Right lobe of liver (tissue), 6 donors: ENCODE measurements around the gene S100A16. TPM values are rescaled to one million over a fixed set of nuclear protein-coding genes. Genes with fewer than 3 reads are reported as not detected.
A peak's percentile ranks its signal among the peaks of the same experiment; 100 is the strongest.

Experiments
- ATAC-seq, 4 donors: fragments of 200-7000 bp; cut with Tn5 transposase; one replicate each; pipeline ENCODE4 v1.9.1; 2020; ENCODE audit warnings: mild to moderate bottlenecking in 4 of 4, moderate library complexity in 4 of 4
- DNase-seq, 3 donors: peaks; one replicate each; pipeline ENCODE4 v3.0.0-alpha.2; 2020
- H3K27ac ChIP-seq, 3 donors: fragments of 200-600 bp; one replicate each; pipeline ENCODE4 v1.8.0; 2022
- H3K27me3 ChIP-seq, 2 donors: fragments of 200-600 bp; one replicate each; pipeline ENCODE4 v1.8.0; 2022
- H3K36me3 ChIP-seq, 4 donors: fragments of 200-600 bp; sonication (generic) in 1 of 4; one replicate each; pipeline versions ENCODE4 v1.5.1 to v1.8.0; 2017 to 2022; ENCODE audit warnings: control low read depth in 1 of 4
- H3K4me1 ChIP-seq, 4 donors: fragments of 200-600 bp; sonication (generic) in 1 of 4; one replicate each; pipeline versions ENCODE4 v1.5.1 to v1.8.0; 2017 to 2022; ENCODE audit warnings: control low read depth in 1 of 4
- H3K4me3 ChIP-seq, 3 donors: fragments of 200-600 bp; one replicate each; pipeline ENCODE4 v1.8.0; 2022
- H3K9me3 ChIP-seq, 4 donors: fragments of 200-600 bp; sonication (generic) in 1 of 4; one replicate each; pipeline versions ENCODE4 v1.5.1 to v1.8.0; 2017 to 2022; ENCODE audit warnings: control low read depth in 1 of 4
- POLR2A ChIP-seq: fragments of 450-650 bp; IDR thresholded peaks from one replicate; pipeline ENCODE4 v1.6.1; 2017; ENCODE audit warnings: antibody characterized with exemption, mild to moderate bottlenecking
- WGBS: methylation state at CpG from one replicate; pipeline ENCODE4 v1.1.6; 2018; ENCODE audit warnings: low coverage, low lambda C conversion rate; ENCODE audit not compliant: insufficient coverage; ENCODE audit errors: missing lambda C conversion rate; 5-methylcytosine and 5-hydroxymethylcytosine counted together
- intact Hi-C, 2 donors: fragments of 100-400 bp; cut with DNase I; formaldehyde crosslinking; loops; one replicate each; pipeline versions ENCODE4 v1.11.2 to v1.14.1; 2022
- total RNA-seq, 6 experiments: library from RNA; depleted of rRNA in 2 of 6; stranded (reverse); fragments of >200 nt in 2 of 6; fragmentation: NEBNext Ultra II Directional in 3 of 6; extraction: Animal tissue kit (Norgen Biotek cat#: 25700) in 3 of 6; gene quantifications; one replicate each; pipeline versions ENCODE4 v1.1.0 to v1.2.4, GENCODE V29; 2016 to 2023
- TF ChIP-seq, protein P1 (sequence below), 4 donors: fragments of 200-600 bp in 3 of 4; fragments of 450-650 bp in 1 of 4; IDR thresholded peaks; one replicate each; pipeline versions ENCODE4 v1.5.1 to v1.8.0; 2016 to 2022; ENCODE audit warnings: antibody characterized with exemption in 4 of 4, mild to moderate bottlenecking in 2 of 4
- donor health status: DM: no; HTN: yes; CAD: no.
- donor health status: DM: no; HTN: no; CAD: no.
- donor health status: DM: no; HTN: no; CAD: no.
- donor health status: DM: no; HTN: yes; CAD: no.
- donor health status: DM: no; HTN: yes; CAD: no.

Gene S100A16
- total RNA-seq, 6 experiments from 2014 or later, result 55.9 to 151 (median 71.8) TPM

DNA sequence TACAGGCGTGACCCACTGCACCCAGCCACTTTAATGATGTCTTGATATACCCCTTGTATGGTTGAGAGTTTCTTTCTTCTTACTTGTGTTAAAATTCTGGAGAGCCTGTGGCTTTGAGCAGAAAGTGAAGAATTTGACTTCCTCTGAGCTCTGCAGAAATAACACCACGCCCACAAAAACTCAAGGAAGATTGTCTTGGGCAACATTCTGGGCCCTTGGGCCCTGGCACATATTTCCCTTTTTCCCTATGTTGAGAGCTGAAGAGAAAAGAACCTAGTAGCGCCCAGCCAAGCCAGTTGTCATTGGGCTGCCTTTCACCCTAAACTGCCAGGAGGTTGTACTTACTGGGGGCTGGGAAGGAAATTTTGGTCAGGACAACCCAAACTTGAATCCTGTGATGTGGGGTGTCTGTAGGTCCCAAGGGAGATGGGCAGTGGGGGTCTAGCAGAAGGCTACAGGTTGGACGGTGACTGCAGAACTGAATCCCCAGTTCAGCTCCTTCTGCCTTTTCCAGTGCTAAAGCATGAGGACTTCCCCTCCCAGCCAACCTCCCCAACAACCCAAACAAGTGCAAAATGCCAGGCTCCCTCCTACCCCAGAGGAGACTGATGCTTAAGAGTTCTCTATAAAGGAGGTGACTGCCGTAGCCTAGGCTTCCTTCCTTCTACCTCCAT is 33.9 kb upstream of the S100A16 start:
- intact Hi-C loops, result loop anchor here in 1 of 2 donors (10.0 kb wide), 1 partner anchor 72 kb away; no protein-coding TSS in a partner anchor
- no peak overlapping the region for H3K27ac ChIP-seq
- no peak for DNase-seq
- no peak overlapping the region for H3K4me3 ChIP-seq
- H3K36me3 ChIP-seq, result peaks cover 5 to 46% (median 33%) of the 10 kb centered on the region in 4 donors
- H3K9me3 ChIP-seq, result no peaks in the 10 kb centered on the region
- H3K4me1 ChIP-seq, result peaks cover 0 to 29% (median 15%) of the 10 kb centered on the region in 4 donors
- ATAC-seq, result peak in 1 of 4 donors; percentile 11
- WGBS, result 95% methylated on average over 3 of the region's 5 CpGs
- no peak for TF ChIP-seq POLR2A
- TF ChIP-seq, protein P1, sequence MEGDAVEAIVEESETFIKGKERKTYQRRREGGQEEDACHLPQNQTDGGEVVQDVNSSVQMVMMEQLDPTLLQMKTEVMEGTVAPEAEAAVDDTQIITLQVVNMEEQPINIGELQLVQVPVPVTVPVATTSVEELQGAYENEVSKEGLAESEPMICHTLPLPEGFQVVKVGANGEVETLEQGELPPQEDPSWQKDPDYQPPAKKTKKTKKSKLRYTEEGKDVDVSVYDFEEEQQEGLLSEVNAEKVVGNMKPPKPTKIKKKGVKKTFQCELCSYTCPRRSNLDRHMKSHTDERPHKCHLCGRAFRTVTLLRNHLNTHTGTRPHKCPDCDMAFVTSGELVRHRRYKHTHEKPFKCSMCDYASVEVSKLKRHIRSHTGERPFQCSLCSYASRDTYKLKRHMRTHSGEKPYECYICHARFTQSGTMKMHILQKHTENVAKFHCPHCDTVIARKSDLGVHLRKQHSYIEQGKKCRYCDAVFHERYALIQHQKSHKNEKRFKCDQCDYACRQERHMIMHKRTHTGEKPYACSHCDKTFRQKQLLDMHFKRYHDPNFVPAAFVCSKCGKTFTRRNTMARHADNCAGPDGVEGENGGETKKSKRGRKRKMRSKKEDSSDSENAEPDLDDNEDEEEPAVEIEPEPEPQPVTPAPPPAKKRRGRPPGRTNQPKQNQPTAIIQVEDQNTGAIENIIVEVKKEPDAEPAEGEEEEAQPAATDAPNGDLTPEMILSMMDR (IDR thresholded peaks at IDR 0.05), result no peak
- H3K27me3 ChIP-seq, result no peaks in the 10 kb centered on the region

DNA sequence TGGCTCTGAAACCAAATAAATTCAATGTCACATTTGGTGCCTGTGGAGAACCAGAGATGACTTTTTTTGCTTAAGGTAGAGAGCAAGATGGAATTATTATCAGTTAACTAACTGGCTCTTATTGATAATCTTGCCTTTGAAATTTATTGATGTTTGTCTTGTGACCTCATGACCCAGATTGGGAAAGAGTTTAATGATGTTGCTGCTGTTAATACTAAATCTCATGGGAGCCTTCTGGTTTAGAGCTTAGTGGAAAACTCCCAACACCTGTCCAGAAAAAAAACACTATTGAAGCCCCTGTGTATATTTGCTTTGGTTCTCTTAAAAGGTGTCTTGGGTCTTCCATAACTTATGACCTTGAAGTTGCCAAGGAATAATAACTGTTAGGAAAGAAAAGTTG is 30.9 kb upstream of the S100A16 start:
- peaks cover 0 to 16% (median 8%) of the 10 kb centered on the region in 4 donors for H3K4me1 ChIP-seq
- intact Hi-C loops, result loop anchor here in 1 of 2 donors (10.0 kb wide), 1 partner anchor 69 kb away; no protein-coding TSS in a partner anchor
- TF ChIP-seq, protein P1 (IDR thresholded peaks at IDR 0.05), result no peak
- no peak for TF ChIP-seq POLR2A
- peak overlapping the region in 1 of 3 donors; percentile 33 for H3K27ac ChIP-seq
- peaks cover 8 to 73% (median 57%) of the 10 kb centered on the region in 4 donors for H3K36me3 ChIP-seq
- DNase-seq (no peak), ATAC-seq (peak; percentile 46 to 76 (median 70))
- no peaks in the 10 kb centered on the region for H3K9me3 ChIP-seq
- H3K27me3 ChIP-seq, result no peaks in the 10 kb centered on the region
- no peak overlapping the region for H3K4me3 ChIP-seq

GRCh38 chr1:153643100-153643499 is 30.2 kb upstream of the S100A16 start:
- Histone ChIP-seq H3K27me3 (no peaks in the 10 kb centered on the region), H3K9me3 (no peaks in the 10 kb centered on the region), H3K36me3 (peaks cover 8 to 80% (median 61%) of the 10 kb centered on the region in 4 donors), H3K4me3 (no peak overlapping the region), H3K27ac (no peak overlapping the region), H3K4me1 (peaks cover 0 to 16% (median 8%) of the 10 kb centered on the region in 4 donors)
- DNase-seq, result no peak
- TF ChIP-seq, protein P1 (IDR thresholded peaks at IDR 0.05), result no peak
- TF ChIP-seq POLR2A, result no peak
- intact Hi-C loops, result loop anchor here in 1 of 2 donors (10.0 kb wide), 1 partner anchor 68 kb away; no protein-coding TSS in a partner anchor
- 91% methylated on average over 11 of the region's 11 CpGs for WGBS
- ATAC-seq, result no peak

- no peaks in the 10 kb centered on the region for H3K9me3 ChIP-seq
- peaks cover 8 to 90% (median 66%) of the 10 kb centered on the region in 4 donors for H3K36me3 ChIP-seq
- H3K27me3 ChIP-seq, result no peaks in the 10 kb centered on the region
- no peak for ATAC-seq
- no peak overlapping the region for H3K4me3 ChIP-seq
- no peak for DNase-seq
- H3K4me1 ChIP-seq, result peaks cover 0 to 16% (median 8%) of the 10 kb centered on the region in 4 donors
- TF ChIP-seq, protein P1 (IDR thresholded peaks at IDR 0.05), result no peak
- no peak for TF ChIP-seq POLR2A
- H3K27ac ChIP-seq, result no peak overlapping the region
- 82% methylated on average over 11 of the region's 11 CpGs for WGBS
- intact Hi-C loops, result loop anchor here in 1 of 2 donors (10.0 kb wide), 1 partner anchor 67 kb away; no protein-coding TSS in a partner anchor
These were observed 29.2 kb upstream of the S100A16 start for GRCh38 chr1:153642161-153642560.
